HEK293 (cell line): ENCODE data around the gene TDRD1.

Experiments
- CTCF ChIA-PET: fragments of 350-600 bp; formaldehyde crosslinking; extraction: SDS; loops from one replicate; lab custom pipeline; 2021; ENCODE audit warnings: antibody characterized with exemption; lab: Yijun Ruan, JAX
- POLR2A ChIA-PET: fragments of 300-600 bp; formaldehyde crosslinking; extraction: SDS; loops from one replicate; lab custom pipeline; 2020; ENCODE audit warnings: antibody characterized with exemption, inconsistent platforms; lab: Yijun Ruan, JAX
- H3K27ac ChIP-seq: fragments of 200-500 bp; sonication (Bioruptor generic); 2 replicates; pipeline ENCODE4 v1.5.1; 2014; ENCODE audit warnings: low read depth, low read length, control low read depth, inconsistent platforms; ENCODE audit errors: extremely low read depth
- H3K36me3 ChIP-seq, 2 experiments: fragments of 200-500 bp in 1 of 2; sonication (Bioruptor generic) in 1 of 2; 1 replicate in 1 of 2; 2 replicates in 1 of 2; pipeline ENCODE4 v1.5.1; 2014 to 2017; ENCODE audit warnings: inconsistent platforms in 2 of 2, low read length in 2 of 2; ENCODE audit not compliant: control insufficient read depth in 2 of 2, insufficient read depth in 1 of 2
- H3K4me1 ChIP-seq: fragments of 200-500 bp; sonication (Bioruptor generic); 2 replicates; pipeline ENCODE4 v1.5.1; 2014; ENCODE audit warnings: mild to moderate bottlenecking, low read length, inconsistent platforms; ENCODE audit not compliant: control insufficient read depth, insufficient read depth
- H3K4me3 ChIP-seq: 2 replicates; pipeline ENCODE4 v1.5.1; 2011; ENCODE audit warnings: low read depth, mild to moderate bottlenecking, control low read depth, low read length, moderate library complexity
- H3K9me3 ChIP-seq: fragments of 200-500 bp; sonication (Bioruptor generic); 2 replicates; pipeline ENCODE4 v1.5.1; 2014; ENCODE audit warnings: low read depth, low read length, inconsistent platforms; ENCODE audit not compliant: control insufficient read depth, insufficient read depth
- HOXC10 ChIP-seq: sonication (generic); formaldehyde crosslinking; IDR thresholded peaks from 2 replicates; pipeline ENCODE4 v1.8.1; 2023; ENCODE audit warnings: mild to moderate bottlenecking, missing genetic modification reagents
- INSM2 ChIP-seq: fragments of 450-650 bp; formaldehyde crosslinking; IDR thresholded peaks from 2 replicates; pipeline ENCODE4 v1.5.1; 2016; ENCODE audit warnings: missing biosample characterization, missing genetic modification characterization
- YY2 ChIP-seq: fragments of 450-650 bp; formaldehyde crosslinking; IDR thresholded peaks from 2 replicates; pipeline ENCODE4 v1.5.1; 2016; ENCODE audit warnings: missing biosample characterization, missing genetic modification characterization
- ZBTB26 ChIP-seq: fragments of 450-650 bp; formaldehyde crosslinking; optimal IDR thresholded peaks from 2 replicates; pipeline ENCODE3; 2016; ENCODE audit warnings: missing biosample characterization, mild to moderate bottlenecking, missing genetic modification characterization
- ZEB2 ChIP-seq: fragments of 450-650 bp; formaldehyde crosslinking; IDR thresholded peaks from 2 replicates; pipeline ENCODE4 v1.5.1; 2016; ENCODE audit warnings: missing biosample characterization, missing genetic modification characterization
- ZFHX2 ChIP-seq: fragments of 450-650 bp; formaldehyde crosslinking; conservative IDR thresholded peaks from 2 replicates; pipeline ENCODE4 v1.5.1; 2016; ENCODE audit warnings: missing biosample characterization, missing genetic modification characterization
- ZFP41 ChIP-seq: fragments of 450-650 bp; formaldehyde crosslinking; IDR thresholded peaks from 2 replicates; pipeline ENCODE4 v1.5.1; 2016; ENCODE audit warnings: missing biosample characterization, missing genetic modification characterization, borderline replicate concordance
- ZFP69B ChIP-seq: fragments of 450-650 bp; formaldehyde crosslinking; IDR thresholded peaks from 2 replicates; pipeline ENCODE4 v1.5.1; 2016; ENCODE audit warnings: missing biosample characterization, missing genetic modification characterization
- ZNF138 ChIP-seq: fragments of 450-650 bp; formaldehyde crosslinking; IDR thresholded peaks from 2 replicates; pipeline ENCODE4 v1.5.1; 2016; ENCODE audit warnings: missing biosample characterization, missing genetic modification characterization, borderline replicate concordance
- ZNF157 ChIP-seq: fragments of 450-650 bp; formaldehyde crosslinking; IDR thresholded peaks from 2 replicates; pipeline ENCODE4 v1.5.1; 2016; ENCODE audit warnings: missing biosample characterization, missing genetic modification characterization
- ZNF2 ChIP-seq: fragments of 450-650 bp; formaldehyde crosslinking; IDR thresholded peaks from 2 replicates; pipeline ENCODE4 v1.5.1; 2016; ENCODE audit warnings: missing biosample characterization, missing genetic modification characterization
- ZNF221 ChIP-seq: fragments of 450-650 bp; formaldehyde crosslinking; IDR thresholded peaks from 2 replicates; pipeline ENCODE4 v1.5.1; 2017; ENCODE audit warnings: missing biosample characterization, missing genetic modification characterization, borderline replicate concordance
- ZNF280D ChIP-seq: fragments of 450-650 bp; formaldehyde crosslinking; IDR thresholded peaks from 2 replicates; pipeline ENCODE4 v1.5.1; 2016; ENCODE audit warnings: missing biosample characterization, missing genetic modification characterization
- ZNF292 ChIP-seq: fragments of 450-650 bp; formaldehyde crosslinking; IDR thresholded peaks from 2 replicates; pipeline ENCODE4 v1.5.1; 2016; ENCODE audit warnings: low read depth, missing biosample characterization, missing genetic modification characterization, borderline replicate concordance
- ZNF423 ChIP-seq: fragments of 450-650 bp; formaldehyde crosslinking; IDR thresholded peaks from 2 replicates; pipeline ENCODE4 v1.5.1; 2016; ENCODE audit warnings: missing biosample characterization, missing genetic modification characterization
- ZNF426 ChIP-seq: fragments of 450-650 bp; formaldehyde crosslinking; IDR thresholded peaks from 2 replicates; pipeline ENCODE4 v1.5.1; 2017; ENCODE audit warnings: missing biosample characterization, missing genetic modification characterization, mild to moderate bottlenecking, inconsistent platforms, moderate library complexity
- ZNF433 ChIP-seq: fragments of 450-650 bp; formaldehyde crosslinking; IDR thresholded peaks from 2 replicates; pipeline ENCODE4 v1.5.1; 2016; ENCODE audit warnings: missing biosample characterization, missing genetic modification characterization, low read depth
- ZNF473 ChIP-seq: fragments of 450-650 bp; formaldehyde crosslinking; IDR thresholded peaks from 2 replicates; pipeline ENCODE4 v1.5.1; 2017; ENCODE audit warnings: missing biosample characterization, missing genetic modification characterization
- ZNF513 ChIP-seq: fragments of 450-650 bp; IDR thresholded peaks from 2 replicates; pipeline ENCODE4 v1.5.1; 2018; ENCODE audit warnings: missing biosample characterization, missing genetic modification characterization
- ZNF514 ChIP-seq: fragments of 450-650 bp; formaldehyde crosslinking; IDR thresholded peaks from 2 replicates; pipeline ENCODE4 v1.5.1; 2016; ENCODE audit warnings: missing biosample characterization, missing genetic modification characterization
- ZNF521 ChIP-seq: fragments of 450-650 bp; formaldehyde crosslinking; IDR thresholded peaks from 2 replicates; pipeline ENCODE4 v1.5.1; 2017; ENCODE audit warnings: missing biosample characterization, mild to moderate bottlenecking, missing genetic modification characterization
- ZNF544 ChIP-seq: fragments of 450-650 bp; formaldehyde crosslinking; IDR thresholded peaks from 2 replicates; pipeline ENCODE4 v1.5.0; 2017; ENCODE audit warnings: missing biosample characterization, missing genetic modification characterization
- ZNF560 ChIP-seq: fragments of 450-650 bp; formaldehyde crosslinking; IDR thresholded peaks from 2 replicates; pipeline ENCODE4 v1.5.1; 2017; ENCODE audit warnings: missing biosample characterization, missing genetic modification characterization, borderline replicate concordance
- ZNF561 ChIP-seq: fragments of 450-650 bp; IDR thresholded peaks from 2 replicates; pipeline ENCODE4 v1.5.1; 2018; ENCODE audit warnings: missing biosample characterization, missing genetic modification characterization, borderline replicate concordance
- ZNF596 ChIP-seq: fragments of 450-650 bp; IDR thresholded peaks from 2 replicates; pipeline ENCODE4 v1.5.0; 2018; ENCODE audit warnings: missing biosample characterization, mild to moderate bottlenecking, missing genetic modification characterization, moderate library complexity
- ZNF629 ChIP-seq: fragments of 450-650 bp; formaldehyde crosslinking; IDR thresholded peaks from 2 replicates; pipeline ENCODE4 v1.5.1; 2017; ENCODE audit warnings: missing biosample characterization, missing genetic modification characterization
- ZNF654 ChIP-seq: fragments of 450-650 bp; formaldehyde crosslinking; IDR thresholded peaks from 2 replicates; pipeline ENCODE4 v1.5.1; 2016; ENCODE audit warnings: low read depth, missing biosample characterization, missing genetic modification characterization
- ZNF704 ChIP-seq: fragments of 450-650 bp; formaldehyde crosslinking; IDR thresholded peaks from 2 replicates; pipeline ENCODE4 v1.5.1; 2016; ENCODE audit warnings: missing biosample characterization, missing genetic modification characterization
- ZNF777 ChIP-seq: fragments of 450-650 bp; formaldehyde crosslinking; IDR thresholded peaks from 2 replicates; pipeline ENCODE4 v1.5.1; 2017; ENCODE audit warnings: missing biosample characterization, missing genetic modification characterization, borderline replicate concordance
- ZSCAN16 ChIP-seq: fragments of 450-650 bp; formaldehyde crosslinking; IDR thresholded peaks from 2 replicates; pipeline ENCODE4 v1.5.1; 2016; ENCODE audit warnings: missing biosample characterization, missing genetic modification characterization
- ZXDB ChIP-seq: fragments of 450-650 bp; formaldehyde crosslinking; IDR thresholded peaks from 2 replicates; pipeline ENCODE4 v1.5.1; 2016; ENCODE audit warnings: missing biosample characterization, missing genetic modification characterization

Gene TDRD1

GRCh38 chr10:114256008-114256765, 77.0 kb downstream of the TDRD1 start:
- POLR2A ChIA-PET: no interaction called here
- CTCF ChIA-PET: no interaction called here

GRCh38 chr10:114256822-114257221, 77.7 kb downstream of the TDRD1 start:
- H3K27ac ChIP-seq: no peak overlapping the region
- ChIA-PET POLR2A (no interaction called here), CTCF (no interaction called here)
- H3K36me3 ChIP-seq: no peaks in the 10 kb centered on the region
- H3K4me3 ChIP-seq: no peak overlapping the region
- TF ChIP-seq ZNF629 (tag by site-specific recombination) (no peak), ZNF521 (tag by site-specific recombination) (no peak), ZNF426 (no peak), ZNF280D (tag by site-specific recombination) (no peak), ZEB2 (tag by site-specific recombination) (no peak), ZNF777 (tag by site-specific recombination) (no peak), ZNF514 (no peak), ZNF561 (tag by site-specific recombination) (no peak), ZFP41 (tag by site-specific recombination) (no peak), ZNF138 (tag by site-specific recombination) (no peak), ZFHX2 (tag by site-specific recombination) (no peak)
- no peaks in the 10 kb centered on the region for H3K9me3 ChIP-seq
- H3K4me1 ChIP-seq: peaks cover 4% of the 10 kb centered on the region; the same call in 1 of the 2 replicates

More at GRCh38 chr10:114256008-114256765, 77.0 kb downstream of the TDRD1 start:
- Histone ChIP-seq H3K9me3 (no peaks in the 10 kb centered on the region), H3K4me1 (peaks cover 4% of the 10 kb centered on the region; the same call in 1 of the 2 replicates), H3K4me3 (no peak overlapping the region), H3K36me3 (no peaks in the 10 kb centered on the region), H3K27ac (no peak overlapping the region)
- TF ChIP-seq YY2 (tag by site-specific recombination) (no peak), ZNF704 (tag by site-specific recombination) (no peak), ZNF292 (tag by site-specific recombination) (no peak), ZNF433 (tag by site-specific recombination) (no peak), ZNF544 (no peak), HOXC10 (no peak), ZNF157 (tag by site-specific recombination) (no peak), ZNF2 (no peak), ZNF473 (tag by site-specific recombination) (no peak), ZNF513 (tag by site-specific recombination) (no peak), ZNF221 (no peak), ZXDB (no peak), INSM2 (no peak), ZBTB26 (tag by site-specific recombination) (no peak), ZSCAN16 (tag by site-specific recombination) (no peak), ZFP69B (tag by site-specific recombination) (no peak), ZNF423 (tag by site-specific recombination) (no peak), ZNF654 (tag by site-specific recombination) (no peak), ZNF560 (tag by site-specific recombination) (no peak), ZNF596 (no peak)
